ENCODE results near the gene TCF7L1. TPM values are rescaled to one million over a fixed set of nuclear protein-coding genes. Genes with fewer than 3 reads are reported as not detected.

Gene TCF7L1
- polyA plus RNA-seq, 1 donor (not counting 4 experiments of a cell fraction or from before 2014, with no cell fraction given): 1.0 TPM

- Histone ChIP-seq H4K20me1 (ENCODE audit: control insufficient read depth, extremely low read depth, insufficient read depth, low read length) (peaks cover 4% of the 10 kb centered on the region), H3K4me1 (ENCODE audit: control insufficient read depth, extremely low read depth, insufficient read depth, low read length) (peaks cover 2% of the 10 kb centered on the region), H3K36me3 (ENCODE audit: control insufficient read depth in 2 of 2, extremely low read depth in 1 of 2, insufficient read depth in 2 of 2, low read length in 2 of 2) (peaks cover 0 to 1% of the 10 kb centered on the region in 2 experiments), H3K9me1 (ENCODE audit: control insufficient read depth, extremely low read depth, insufficient read depth, low read length) (no peaks in the 10 kb centered on the region), H3K27me3 (ENCODE audit: control insufficient read depth, extremely low read depth, insufficient read depth, low read length) (no peaks in the 10 kb centered on the region), H3K9ac (ENCODE audit: control insufficient read depth, extremely low read depth, insufficient read depth, low read length) (no peak overlapping the region), H3K9me3 (ENCODE audit: control insufficient read depth, low read depth, low read length) (no peaks in the 10 kb centered on the region), H3K79me2 (ENCODE audit: control insufficient read depth, insufficient read depth, low read length) (peaks cover 1% of the 10 kb centered on the region), H2AFZ (ENCODE audit: control insufficient read depth, low read length) (no peak overlapping the region), H3K4me3 (ENCODE audit: control insufficient read depth in 2 of 3, extremely low read depth in 1 of 3, insufficient read depth in 2 of 3, low read depth in 1 of 3, low read length in 3 of 3) (no peak overlapping the region), H3K27ac (ENCODE audit: control insufficient read depth, insufficient read depth, low read length) (no peak overlapping the region), H3K4me2 (ENCODE audit: control insufficient read depth, extremely low read depth, insufficient read depth, low read depth, low read length) (no peak overlapping the region)
- DNase-seq (ENCODE audit: low read depth, low spot score) (no peak), FAIRE-seq (no peak)
- dilution Hi-C loops (cut with MboI; ENCODE audit: extremely low pct_ligation_motif_present, low sequenced_read_pairs): no loop called here
- no peak for TF ChIP-seq CTCF (optimal IDR thresholded peaks at IDR 0.05 in 1 of 3, IDR thresholded peaks at IDR 0.05 in 1 of 3, conservative IDR thresholded peaks at IDR 0.05 in 1 of 3; ENCODE audit: extremely low read depth in 1 of 3, insufficient read depth in 2 of 3, low read length in 3 of 3)
- TF ChIP-seq EZH2 (IDR thresholded peaks at IDR 0.05; ENCODE audit: low read length): no peak
These were observed 10.4 kb downstream of the TCF7L1 start for GRCh38 chr2:85143463-85144082.

- peaks cover 1% of the 10 kb centered on the region for H3K79me2 ChIP-seq (ENCODE audit: control insufficient read depth, insufficient read depth, low read length)
- H3K9me1 ChIP-seq (ENCODE audit: control insufficient read depth, extremely low read depth, insufficient read depth, low read length): no peaks in the 10 kb centered on the region
- TF ChIP-seq EZH2 (IDR thresholded peaks at IDR 0.05; ENCODE audit: low read length) (no peak), CTCF (optimal IDR thresholded peaks at IDR 0.05 in 1 of 3, IDR thresholded peaks at IDR 0.05 in 1 of 3, conservative IDR thresholded peaks at IDR 0.05 in 1 of 3; ENCODE audit: extremely low read depth in 1 of 3, insufficient read depth in 2 of 3, low read length in 3 of 3) (no peak)
- no peak overlapping the region for H3K27ac ChIP-seq (ENCODE audit: control insufficient read depth, insufficient read depth, low read length)
- H3K27me3 ChIP-seq (ENCODE audit: control insufficient read depth, extremely low read depth, insufficient read depth, low read length): no peaks in the 10 kb centered on the region
- peaks cover 0 to 1% of the 10 kb centered on the region in 2 experiments for H3K36me3 ChIP-seq (ENCODE audit: control insufficient read depth in 2 of 2, extremely low read depth in 1 of 2, insufficient read depth in 2 of 2, low read length in 2 of 2)
- peaks cover 4% of the 10 kb centered on the region for H4K20me1 ChIP-seq (ENCODE audit: control insufficient read depth, extremely low read depth, insufficient read depth, low read length)
- dilution Hi-C loops (cut with MboI; ENCODE audit: extremely low pct_ligation_motif_present, low sequenced_read_pairs): no loop called here
- H3K9ac ChIP-seq (ENCODE audit: control insufficient read depth, extremely low read depth, insufficient read depth, low read length): no peak overlapping the region
- peaks cover 2% of the 10 kb centered on the region for H3K4me1 ChIP-seq (ENCODE audit: control insufficient read depth, extremely low read depth, insufficient read depth, low read length)
- DNase-seq (ENCODE audit: low read depth, low spot score): no peak
- no peak overlapping the region for H3K4me3 ChIP-seq (ENCODE audit: control insufficient read depth in 2 of 3, extremely low read depth in 1 of 3, insufficient read depth in 2 of 3, low read depth in 1 of 3, low read length in 3 of 3)
- no peaks in the 10 kb centered on the region for H3K9me3 ChIP-seq (ENCODE audit: control insufficient read depth, low read depth, low read length)
- no peak overlapping the region for H2AFZ ChIP-seq (ENCODE audit: control insufficient read depth, low read length)
- FAIRE-seq: no peak
- no peak overlapping the region for H3K4me2 ChIP-seq (ENCODE audit: control insufficient read depth, extremely low read depth, insufficient read depth, low read depth, low read length)
These were observed 12.1 kb downstream of the TCF7L1 start for GRCh38 chr2:85145116-85145820.

Measured in keratinocyte (primary cell).